ENCODE results near the gene CYP26C1. TPM values are rescaled to one million over a fixed set of nuclear protein-coding genes. Genes with fewer than 3 reads are reported as not detected.

The CYP26C1 gene
- total and polyA plus RNA-seq, 8 donors, result 0.04 to 0.17 (median 0.09) TPM; not detected in 1

DNA sequence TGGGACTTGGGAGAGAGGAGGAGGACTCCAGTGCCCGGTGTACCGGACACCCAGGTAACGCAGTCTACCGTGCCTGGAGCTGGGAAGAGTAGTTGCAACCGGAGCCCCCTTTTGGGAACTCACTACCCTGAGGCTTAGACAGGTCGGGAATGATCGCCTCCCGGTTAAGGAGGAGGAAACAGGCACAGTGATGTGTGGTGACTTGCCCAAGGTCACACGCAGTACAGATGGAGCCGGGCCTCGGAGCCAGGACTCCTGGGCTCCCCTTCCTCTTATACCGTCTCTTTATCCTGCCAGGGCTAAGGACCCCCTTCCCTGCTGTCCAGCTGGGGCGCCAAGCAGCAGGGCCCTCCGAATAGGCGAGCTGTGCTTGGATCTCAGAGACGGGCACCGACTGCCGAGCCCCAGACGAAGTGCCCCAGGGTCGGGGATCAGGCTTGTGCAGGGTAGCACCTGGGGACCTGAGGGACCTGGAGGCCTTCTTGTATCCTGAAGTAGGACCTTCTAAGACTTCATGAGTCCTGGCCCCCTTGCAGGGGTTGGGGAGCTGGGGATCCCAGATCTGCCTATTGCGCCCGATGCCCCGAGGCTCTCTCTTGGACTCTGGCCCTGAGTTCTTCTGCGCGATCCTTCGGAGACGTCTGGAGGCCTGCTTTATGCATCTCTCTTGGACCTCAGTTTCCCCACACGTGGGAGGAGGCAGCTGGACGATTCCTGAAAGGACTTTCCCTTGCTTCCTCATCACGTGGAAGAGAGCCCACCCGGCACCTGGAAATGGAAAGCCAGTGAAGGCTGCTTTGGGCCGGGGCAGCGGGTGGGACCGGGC lies 12.3 kb downstream of the CYP26C1 start:
- peak; percentile 7 to 33 (median 22) for ATAC-seq
- Histone ChIP-seq H3K9me3 (no peaks in the 10 kb centered on the region), H3K4me3 (peak overlapping the region in 2 of 4 donors; percentile 41 to 52), H3K4me1 (peaks cover 10 to 15% (median 10%) of the 10 kb centered on the region in 3 donors), H3K27me3 (peaks cover 0 to 23% (median 13%) of the 10 kb centered on the region in 4 donors), H3K27ac (no peak overlapping the region), H3K36me3 (no peaks in the 10 kb centered on the region)
- TF ChIP-seq, protein P1, sequence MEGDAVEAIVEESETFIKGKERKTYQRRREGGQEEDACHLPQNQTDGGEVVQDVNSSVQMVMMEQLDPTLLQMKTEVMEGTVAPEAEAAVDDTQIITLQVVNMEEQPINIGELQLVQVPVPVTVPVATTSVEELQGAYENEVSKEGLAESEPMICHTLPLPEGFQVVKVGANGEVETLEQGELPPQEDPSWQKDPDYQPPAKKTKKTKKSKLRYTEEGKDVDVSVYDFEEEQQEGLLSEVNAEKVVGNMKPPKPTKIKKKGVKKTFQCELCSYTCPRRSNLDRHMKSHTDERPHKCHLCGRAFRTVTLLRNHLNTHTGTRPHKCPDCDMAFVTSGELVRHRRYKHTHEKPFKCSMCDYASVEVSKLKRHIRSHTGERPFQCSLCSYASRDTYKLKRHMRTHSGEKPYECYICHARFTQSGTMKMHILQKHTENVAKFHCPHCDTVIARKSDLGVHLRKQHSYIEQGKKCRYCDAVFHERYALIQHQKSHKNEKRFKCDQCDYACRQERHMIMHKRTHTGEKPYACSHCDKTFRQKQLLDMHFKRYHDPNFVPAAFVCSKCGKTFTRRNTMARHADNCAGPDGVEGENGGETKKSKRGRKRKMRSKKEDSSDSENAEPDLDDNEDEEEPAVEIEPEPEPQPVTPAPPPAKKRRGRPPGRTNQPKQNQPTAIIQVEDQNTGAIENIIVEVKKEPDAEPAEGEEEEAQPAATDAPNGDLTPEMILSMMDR (IDR thresholded peaks at IDR 0.05), result no peak
- intact Hi-C loops (cut with DNase I), result no loop called here
- DNase-seq, result peak in 2 of 6 donors; percentile 58 to 66
- FAIRE-seq, result no peak
- WGBS, 2 donors, result 3 to 4% methylated on average over 34 of the region's 34 CpGs

DNA sequence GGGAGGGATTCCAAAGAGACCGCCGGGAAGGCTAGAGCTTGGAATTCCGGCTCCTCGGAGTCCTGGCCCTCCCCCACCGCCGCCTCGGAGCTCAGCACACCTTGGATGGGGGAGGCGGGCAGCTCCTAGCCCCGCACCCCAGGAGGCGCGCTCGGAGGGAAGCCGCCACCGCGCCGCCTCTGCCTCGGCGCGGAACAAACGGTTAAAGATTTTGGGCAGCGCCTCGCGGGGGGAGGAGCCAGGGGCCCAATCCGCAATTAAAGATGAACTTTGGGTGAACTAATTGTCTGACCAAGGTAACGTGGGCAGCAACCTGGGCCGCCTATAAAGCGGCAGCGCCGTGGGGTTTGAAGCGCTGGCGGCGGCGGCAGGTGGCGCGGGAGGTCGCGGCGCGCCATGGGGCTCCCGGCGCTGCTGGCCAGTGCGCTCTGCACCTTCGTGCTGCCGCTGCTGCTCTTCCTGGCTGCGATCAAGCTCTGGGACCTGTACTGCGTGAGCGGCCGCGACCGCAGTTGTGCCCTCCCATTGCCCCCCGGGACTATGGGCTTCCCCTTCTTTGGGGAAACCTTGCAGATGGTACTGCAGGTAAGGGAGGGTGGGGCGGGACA lies 13.0 kb downstream of the CYP26C1 start, which contains the start of gene CYP26A1:
Gene CYP26A1, plus strand, starts transcription at position 355 of the 608 bp plus-strand sequence. Its CDS starts 42 bp downstream, at position 397.
- FAIRE-seq (no peak), DNase-seq (peak in 2 of 6 donors; percentile 59 to 65), ATAC-seq (peak in 3 of 4 donors; percentile 9 to 24 (median 17))
- TF ChIP-seq, protein P1 (IDR thresholded peaks at IDR 0.05), result no peak
- intact Hi-C loops (cut with DNase I), result no loop called here
- Histone ChIP-seq H3K4me3 (peak within 1 kb of the TSS in 3 of 4 donors; percentile 6 to 52 (median 28)), H3K27ac (no peak within 1 kb of the TSS), H3K9me3 (no peaks in the 10 kb centered on the region), H3K4me1 (peaks cover 10 to 15% (median 10%) of the 10 kb centered on the region in 3 donors), H3K27me3 (peaks cover 0 to 23% (median 13%) of the 10 kb centered on the region in 4 donors), H3K36me3 (no peaks in the 10 kb centered on the region)
- WGBS, 2 donors, result 1% methylated on average over 48 to 52 of the region's 52 CpGs

DNA sequence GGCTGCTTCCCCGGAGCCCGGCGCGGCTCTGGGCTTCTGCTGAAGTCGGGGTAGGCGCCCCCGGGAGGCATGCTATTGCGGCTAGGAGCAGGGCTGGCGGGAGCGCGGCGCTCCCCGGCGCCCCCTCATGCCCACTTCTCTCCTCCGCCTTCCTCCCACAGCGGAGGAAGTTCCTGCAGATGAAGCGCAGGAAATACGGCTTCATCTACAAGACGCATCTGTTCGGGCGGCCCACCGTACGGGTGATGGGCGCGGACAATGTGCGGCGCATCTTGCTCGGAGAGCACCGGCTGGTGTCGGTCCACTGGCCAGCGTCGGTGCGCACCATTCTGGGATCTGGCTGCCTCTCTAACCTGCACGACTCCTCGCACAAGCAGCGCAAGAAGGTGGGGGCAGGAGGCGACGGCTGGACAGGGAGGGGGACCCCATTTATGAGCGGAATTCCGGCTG lies 13.6 kb downstream of the CYP26C1 start:
- no peak overlapping the region for H3K27ac ChIP-seq
- TF ChIP-seq, protein P1 (IDR thresholded peaks at IDR 0.05), result no peak
- peak overlapping the region in 2 of 4 donors; percentile 28 to 43 for H3K4me3 ChIP-seq
- H3K27me3 ChIP-seq, result peaks cover 0 to 26% (median 13%) of the 10 kb centered on the region in 4 donors
- intact Hi-C loops (cut with DNase I), result no loop called here
- H3K4me1 ChIP-seq, result peaks cover 10 to 15% (median 10%) of the 10 kb centered on the region in 3 donors
- WGBS, 2 donors, result 1 to 2% methylated on average over 39 to 40 of the region's 40 CpGs
- no peaks in the 10 kb centered on the region for H3K36me3 ChIP-seq
- no peak for FAIRE-seq
- no peaks in the 10 kb centered on the region for H3K9me3 ChIP-seq
- DNase-seq, result peak in 2 of 6 donors; percentile 59 to 60
- ATAC-seq, result no peak

DNA sequence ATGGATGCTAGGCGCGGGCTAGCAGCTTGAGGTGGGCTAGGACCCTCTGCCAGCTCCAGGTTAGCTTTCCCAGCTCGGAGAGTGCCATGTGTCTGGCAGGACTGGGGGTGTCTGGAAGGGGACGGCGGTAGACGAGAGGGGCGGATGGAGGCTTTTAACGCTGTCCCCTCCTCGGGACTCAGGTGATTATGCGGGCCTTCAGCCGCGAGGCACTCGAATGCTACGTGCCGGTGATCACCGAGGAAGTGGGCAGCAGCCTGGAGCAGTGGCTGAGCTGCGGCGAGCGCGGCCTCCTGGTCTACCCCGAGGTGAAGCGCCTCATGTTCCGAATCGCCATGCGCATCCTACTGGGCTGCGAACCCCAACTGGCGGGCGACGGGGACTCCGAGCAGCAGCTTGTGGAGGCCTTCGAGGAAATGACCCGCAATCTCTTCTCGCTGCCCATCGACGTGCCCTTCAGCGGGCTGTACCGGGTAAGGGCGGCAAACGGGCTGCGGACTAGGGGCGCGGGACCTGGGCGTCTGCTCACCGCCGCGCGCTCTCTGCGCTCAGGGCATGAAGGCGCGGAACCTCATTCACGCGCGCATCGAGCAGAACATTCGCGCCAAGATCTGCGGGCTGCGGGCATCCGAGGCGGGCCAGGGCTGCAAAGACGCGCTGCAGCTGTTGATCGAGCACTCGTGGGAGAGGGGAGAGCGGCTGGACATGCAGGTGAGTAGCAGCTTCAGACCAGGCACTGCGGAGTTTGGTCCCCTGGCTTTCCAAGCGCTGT lies 14.2 kb downstream of the CYP26C1 start:
- WGBS, 2 donors, result 2% methylated on average over 65 to 67 of the region's 67 CpGs
- Histone ChIP-seq H3K27ac (no peak overlapping the region), H3K36me3 (no peaks in the 10 kb centered on the region), H3K27me3 (peaks cover 0 to 30% (median 13%) of the 10 kb centered on the region in 4 donors), H3K4me1 (peaks cover 10 to 15% (median 10%) of the 10 kb centered on the region in 3 donors), H3K9me3 (no peaks in the 10 kb centered on the region), H3K4me3 (no peak overlapping the region)
- TF ChIP-seq, protein P1 (IDR thresholded peaks at IDR 0.05), result no peak
- intact Hi-C loops (cut with DNase I), result no loop called here
- ATAC-seq (no peak), DNase-seq (peak in 2 of 6 donors; percentile 59 to 61), FAIRE-seq (no peak)
